Psoas muscle (tissue), 8 donors: ENCODE measurements around the gene WDR82. TPM values are rescaled to one million over a fixed set of nuclear protein-coding genes. Genes with fewer than 3 reads are reported as not detected.

Source experiments
- ATAC-seq, 4 donors: fragments of 200-7000 bp; cut with Tn5 transposase; one replicate each; pipeline ENCODE4 v1.9.1; 2020; ENCODE audit warnings: moderate library complexity in 3 of 4, mild to moderate bottlenecking in 2 of 4
- DNase-seq, 2 donors: peaks; one replicate each; pipeline ENCODE4 v3.0.0-alpha.2; 2020
- H3K27ac ChIP-seq: fragments of 200-600 bp; one replicate; pipeline ENCODE4 v1.8.0; 2022
- H3K27me3 ChIP-seq, 3 donors: fragments of 200-600 bp in 1 of 3; one replicate each; pipeline versions ENCODE4 v1.6.1 to v1.8.0; 2013 to 2022; ENCODE audit warnings: low read length in 2 of 3, mild to moderate bottlenecking in 2 of 3, moderate library complexity in 1 of 3; ENCODE audit not compliant: insufficient read depth in 3 of 3
- H3K36me3 ChIP-seq, 2 donors: fragments of 200-600 bp in 1 of 2; one replicate each; pipeline versions ENCODE4 v1.6.1 to v1.8.0; 2013 to 2022; ENCODE audit warnings: low read depth in 1 of 2, mild to moderate bottlenecking in 1 of 2, moderate library complexity in 1 of 2; ENCODE audit not compliant: insufficient read depth in 1 of 2
- H3K4me1 ChIP-seq: fragments of 200-600 bp; one replicate; pipeline ENCODE4 v1.8.0; 2022
- H3K4me3 ChIP-seq: fragments of 200-600 bp; one replicate; pipeline ENCODE4 v1.8.0; 2022; ENCODE audit warnings: mild to moderate bottlenecking
- H3K9me3 ChIP-seq: fragments of 200-600 bp; one replicate; pipeline ENCODE4 v1.8.0; 2022
- CTCF ChIP-seq: fragments of 200-600 bp; IDR thresholded peaks from one replicate; pipeline ENCODE4 v1.8.0; 2022; ENCODE audit warnings: antibody characterized with exemption
- WGBS, 3 donors: extraction: QIAGEN DNeasy Blood & Tissue Kit; methylation state at CpG; one replicate each; pipeline versions ENCODE4 v1.1.6 to v1.1.7; 2013; 5-methylcytosine and 5-hydroxymethylcytosine counted together
- intact Hi-C, 2 donors: fragments of 100-400 bp; cut with DNase I; formaldehyde crosslinking; loops; one replicate each; pipeline versions ENCODE4 v1.11.0 to v1.14.2; 2022
- polyA plus RNA-seq, 3 donors: library from polyadenylated mRNA; stranded (reverse); fragments of 200-250 nt; gene quantifications; one replicate each; pipeline ENCODE4 v1.2.3, GENCODE V29; 2013
- total RNA-seq, 4 donors: library from RNA; stranded (reverse); fragmentation: NEBNext Ultra II Directional in 2 of 4; extraction: Animal tissue kit (Norgen Biotek cat#: 25700) in 2 of 4; gene quantifications; one replicate each; pipeline versions ENCODE4 v1.2.1 to v1.2.4, GENCODE V29; 2021 to 2023
- donor health status: healthy with polysubstance abuse.
- donor health status: DM: no; HTN: no; CAD: no; lungs with moderate emphysema.
- donor health status: Bipolar disorder and iron deficiency.
- donor health status: healthy.
- donor health status: DM: yes; HTN: yes; CAD: no.
- donor health status: DM: no; HTN: no; CAD: no.
- donor health status: DM: no; HTN: no; CAD: no.
- donor health status: DM: yes; HTN: yes; CAD: no.

WDR82 gene
- total and polyA plus RNA-seq, 7 donors = 46.1 to 96.7 (median 84.0) TPM

DNA sequence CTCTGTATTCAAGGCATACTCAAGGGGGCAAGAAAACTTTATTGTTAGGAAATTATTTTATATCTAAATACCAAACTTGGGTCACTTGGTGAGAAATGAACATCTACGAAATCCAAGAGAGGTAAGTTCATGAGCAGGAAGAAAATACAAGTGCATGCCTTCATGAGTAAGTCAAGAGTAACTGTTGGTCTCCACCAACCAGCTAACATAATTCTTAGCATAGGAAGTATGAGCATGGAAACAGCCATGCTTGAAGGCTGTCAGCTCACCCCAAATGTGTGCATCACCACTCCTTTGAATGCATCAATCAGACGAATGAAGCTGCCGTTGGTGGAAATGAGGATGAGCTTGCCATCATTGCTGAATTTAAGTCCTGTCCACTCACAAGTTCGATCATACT, 19.0 kb downstream of the WDR82 start:
- DNase-seq = no peak
- no peak overlapping the region for H3K4me3 ChIP-seq
- intact Hi-C loops = no loop called here
- H3K4me1 ChIP-seq = no peaks in the 10 kb centered on the region
- H3K9me3 ChIP-seq = no peaks in the 10 kb centered on the region
- no peak for ATAC-seq
- no peak for TF ChIP-seq CTCF
- peaks cover 48 to 100% of the 10 kb centered on the region in 2 donors for H3K36me3 ChIP-seq
- 85 to 90% (median 87%) methylated on average over 4 of the region's 4 CpGs for WGBS, 3 donors
- no peaks in the 10 kb centered on the region for H3K27me3 ChIP-seq
- H3K27ac ChIP-seq = no peak overlapping the region

DNA sequence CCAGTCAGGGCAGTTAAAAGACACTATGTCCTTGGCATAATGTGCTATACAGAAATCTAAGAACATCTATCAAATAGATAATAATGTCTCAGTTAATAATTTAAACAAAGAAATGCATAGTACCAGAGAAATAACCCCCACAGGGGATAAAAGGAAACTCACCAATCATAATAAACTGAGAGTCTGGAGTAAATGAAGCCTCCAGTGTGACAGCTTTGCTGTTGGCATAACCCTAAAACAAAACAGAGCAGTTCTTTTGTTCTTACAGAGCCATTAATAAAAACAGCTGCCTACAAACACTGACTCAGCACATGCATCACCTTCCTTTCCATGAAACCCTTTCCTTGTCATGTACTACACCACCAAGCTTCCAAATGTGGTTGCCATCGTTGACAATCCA, 19.4 kb downstream of the WDR82 start:
- DNase-seq (no peak), ATAC-seq (no peak)
- TF ChIP-seq CTCF = no peak
- Histone ChIP-seq H3K36me3 (peaks cover 44 to 100% of the 10 kb centered on the region in 2 donors), H3K27me3 (no peaks in the 10 kb centered on the region), H3K4me1 (no peaks in the 10 kb centered on the region), H3K27ac (no peak overlapping the region), H3K9me3 (no peaks in the 10 kb centered on the region), H3K4me3 (no peak overlapping the region)
- intact Hi-C loops = no loop called here
- 62 to 83% (median 63%) methylated on average over 1 of the region's 1 CpG for WGBS, 3 donors

- Histone ChIP-seq H3K36me3 (peaks cover 42 to 100% of the 10 kb centered on the region in 2 donors), H3K9me3 (no peaks in the 10 kb centered on the region), H3K4me1 (no peaks in the 10 kb centered on the region), H3K4me3 (no peak overlapping the region), H3K27me3 (no peaks in the 10 kb centered on the region), H3K27ac (no peak overlapping the region)
- intact Hi-C loops = no loop called here
- no peak for TF ChIP-seq CTCF
- DNase-seq (no peak), ATAC-seq (no peak)
- WGBS, 3 donors = 82 to 89% (median 84%) methylated on average over 4 of the region's 4 CpGs
Observed at GRCh38 chr3:52257911-52258310, 20.5 kb downstream of the WDR82 start.

DNA sequence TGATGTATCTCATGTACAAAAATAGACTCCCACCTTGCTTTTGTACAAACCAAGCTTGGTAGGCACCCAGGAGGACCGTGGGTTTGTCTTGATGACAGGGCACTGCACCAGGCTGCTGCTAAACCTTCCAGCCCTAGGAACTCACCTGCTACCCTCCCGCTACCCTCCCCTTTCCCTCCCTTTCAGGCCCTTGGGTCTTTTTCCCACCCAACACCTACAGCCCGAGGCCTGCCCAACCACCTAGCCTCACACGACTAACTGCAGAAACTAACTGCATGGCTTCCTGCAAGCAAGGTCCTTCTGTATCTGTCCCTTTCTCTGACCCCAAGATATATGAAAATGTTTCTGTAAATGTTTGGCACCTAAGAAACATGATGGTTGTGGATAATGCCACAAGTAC, 21.8 kb downstream of the WDR82 start:
- ATAC-seq = no peak
- H3K27ac ChIP-seq = no peak overlapping the region
- intact Hi-C loops = no loop called here

More for the DNA sequence above, 21.8 kb downstream of the WDR82 start:
- H3K27me3 ChIP-seq = no peaks in the 10 kb centered on the region
- H3K4me3 ChIP-seq = no peak overlapping the region
- WGBS, 3 donors = 78 to 91% (median 81%) methylated on average over 4 of the region's 4 CpGs
- peaks cover 35 to 100% of the 10 kb centered on the region in 2 donors for H3K36me3 ChIP-seq
- no peaks in the 10 kb centered on the region for H3K9me3 ChIP-seq
- H3K4me1 ChIP-seq = peaks cover 7% of the 10 kb centered on the region
- TF ChIP-seq CTCF = no peak
- no peak for DNase-seq
